Activated T-helper 17 cell treated with anti-CD3 and anti-CD28 coated beads, Interleukin-2, amount 50 U/mL, for 72 hours (primary cell): ENCODE data around the gene SPDYE5. TPM values are rescaled to one million over a fixed set of nuclear protein-coding genes. Genes with fewer than 3 reads are reported as not detected.
A peak's percentile ranks its signal among the peaks of the same experiment; 100 is the strongest.
"Not testable (repeated sequence)": the region's sequence is repeated elsewhere in the genome, so short reads cannot be mapped to it uniquely, and the experiment has no call there.

Experiments
- ATAC-seq: fragments of 150-1000 bp; cut with Tn5 transposase; replicated peaks from 2 replicates; pipeline ENCODE4 v1.10.0; 2021; ENCODE audit warnings: mild to moderate bottlenecking, moderate library complexity
- H3K27ac Mint-ChIP-seq: one replicate; pipeline ENCODE4 v1.8.0; 2022; ENCODE audit warnings: mixed read lengths
- H3K27me3 Mint-ChIP-seq: one replicate; pipeline ENCODE4 v1.8.0; 2022; ENCODE audit warnings: mixed read lengths
- H3K36me3 Mint-ChIP-seq: one replicate; pipeline ENCODE4 v1.8.0; 2022; ENCODE audit warnings: low read depth, mild to moderate bottlenecking, mixed read lengths
- H3K4me1 Mint-ChIP-seq: one replicate; pipeline ENCODE4 v1.8.0; 2022; ENCODE audit warnings: mixed read lengths
- H3K4me3 Mint-ChIP-seq: one replicate; pipeline ENCODE4 v1.8.0; 2022; ENCODE audit warnings: mild to moderate bottlenecking, mixed read lengths
- H3K9me3 Mint-ChIP-seq: one replicate; pipeline ENCODE4 v1.8.0; 2022; ENCODE audit warnings: mixed read lengths
- total RNA-seq, 2 donors: library from RNA; stranded (reverse); gene quantifications; one replicate each; pipeline ENCODE4 v1.2.3, GENCODE V29; 2022

Gene SPDYE5
- total RNA-seq, 2 donors from 2014 or later = 0.24 TPM; not detected in 1

DNA sequence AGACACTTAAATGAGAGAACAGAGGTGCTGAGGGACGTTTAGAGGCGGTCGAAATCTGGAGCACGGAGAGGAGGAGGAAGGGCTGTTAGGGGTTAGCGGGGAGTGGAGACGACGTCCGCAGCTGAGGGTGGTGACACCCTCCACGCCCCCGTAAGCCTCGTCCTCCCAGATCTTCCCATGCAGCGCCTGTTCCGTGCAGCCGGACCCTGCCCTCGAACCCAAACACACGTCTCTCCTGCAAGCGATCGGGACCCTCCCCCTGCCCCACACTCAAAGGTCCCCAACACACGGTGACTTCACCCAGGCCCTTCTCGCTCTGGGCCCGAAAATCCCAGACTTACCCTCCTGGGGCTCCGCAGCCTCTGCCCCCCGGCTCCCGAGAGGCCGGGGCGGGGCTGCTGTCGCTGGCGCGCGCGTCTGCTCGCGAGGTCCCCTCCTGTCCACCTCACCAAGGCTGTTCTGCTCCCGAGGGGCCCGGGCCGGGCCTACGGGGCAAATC, 35.2 kb downstream of the SPDYE5 start:
- H3K4me3 Mint-ChIP-seq = peak overlapping the region; percentile 95
- peak; percentile 14 for ATAC-seq
- H3K4me1 Mint-ChIP-seq = peaks cover 14% of the 10 kb centered on the region
- H3K27ac Mint-ChIP-seq = peak overlapping the region; percentile 96
- peaks cover 57% of the 10 kb centered on the region for H3K36me3 Mint-ChIP-seq
- H3K9me3 Mint-ChIP-seq, H3K27me3 Mint-ChIP-seq: not testable (repeated sequence)

DNA sequence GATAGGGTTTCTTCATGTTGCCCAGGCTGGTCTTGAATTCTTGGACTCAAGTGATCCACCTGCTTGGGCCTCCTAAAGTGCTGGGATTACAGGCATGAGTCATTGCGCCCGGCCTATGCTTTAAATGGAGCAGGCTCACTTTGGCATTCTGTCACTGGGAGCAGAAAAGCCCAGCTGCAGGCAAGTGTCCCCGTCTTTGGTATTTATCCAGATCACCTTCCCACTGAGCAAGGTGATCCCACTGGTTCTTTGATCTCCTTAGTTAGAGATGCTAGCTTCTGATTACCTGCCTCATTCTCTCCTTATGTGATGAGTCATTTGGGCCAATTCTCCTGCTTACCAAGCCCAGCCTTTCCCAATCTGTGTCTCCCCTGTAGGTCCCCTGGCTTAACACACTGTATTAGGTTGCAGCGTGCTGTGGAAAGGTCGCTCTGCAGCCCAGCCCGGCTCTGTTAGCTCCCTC, 39.3 kb downstream of the SPDYE5 start:
- no peak for ATAC-seq
- no peaks in the 10 kb centered on the region for H3K27me3 Mint-ChIP-seq
- H3K36me3 Mint-ChIP-seq = peaks cover 16% of the 10 kb centered on the region
- no peak overlapping the region for H3K4me3 Mint-ChIP-seq
- H3K4me1 Mint-ChIP-seq = peaks cover 8% of the 10 kb centered on the region
- no peaks in the 10 kb centered on the region for H3K9me3 Mint-ChIP-seq
- H3K27ac Mint-ChIP-seq = no peak overlapping the region

GRCh38 chr7:75532639-75533038, 40.5 kb downstream of the SPDYE5 start:
- Mint-ChIP-seq H3K4me1 (peaks cover 8% of the 10 kb centered on the region), H3K4me3 (no peak overlapping the region), H3K27ac (no peak overlapping the region), H3K9me3 (no peaks in the 10 kb centered on the region), H3K36me3 (peaks cover 4% of the 10 kb centered on the region), H3K27me3 (no peaks in the 10 kb centered on the region)
- ATAC-seq = no peak

DNA sequence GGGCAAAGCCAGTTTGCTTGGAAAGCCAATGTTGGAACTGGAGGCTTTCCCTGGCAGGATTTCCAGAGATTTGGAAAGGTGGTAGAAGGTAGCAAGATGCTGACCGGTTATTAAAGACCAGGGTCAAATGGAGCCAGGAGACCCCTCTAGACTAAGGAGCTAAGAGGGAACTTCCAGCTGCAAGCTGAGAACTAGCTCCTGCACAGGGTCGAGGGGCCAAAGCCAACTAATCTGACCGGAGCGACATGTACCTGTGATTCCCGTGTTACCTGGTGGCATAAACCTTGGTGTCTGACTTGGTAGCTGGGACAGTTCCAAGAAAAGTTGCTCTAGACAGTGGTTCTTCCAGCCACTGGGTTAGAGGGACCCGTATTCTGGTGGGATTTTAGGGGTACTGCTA, 41.8 kb downstream of the SPDYE5 start:
- peaks cover 4% of the 10 kb centered on the region for H3K4me1 Mint-ChIP-seq
- ATAC-seq = no peak
- H3K27me3 Mint-ChIP-seq = no peaks in the 10 kb centered on the region
- H3K27ac Mint-ChIP-seq = peak overlapping the region; percentile 36
- no peaks in the 10 kb centered on the region for H3K36me3 Mint-ChIP-seq
- H3K4me3 Mint-ChIP-seq = no peak overlapping the region
- H3K9me3 Mint-ChIP-seq = no peaks in the 10 kb centered on the region

DNA sequence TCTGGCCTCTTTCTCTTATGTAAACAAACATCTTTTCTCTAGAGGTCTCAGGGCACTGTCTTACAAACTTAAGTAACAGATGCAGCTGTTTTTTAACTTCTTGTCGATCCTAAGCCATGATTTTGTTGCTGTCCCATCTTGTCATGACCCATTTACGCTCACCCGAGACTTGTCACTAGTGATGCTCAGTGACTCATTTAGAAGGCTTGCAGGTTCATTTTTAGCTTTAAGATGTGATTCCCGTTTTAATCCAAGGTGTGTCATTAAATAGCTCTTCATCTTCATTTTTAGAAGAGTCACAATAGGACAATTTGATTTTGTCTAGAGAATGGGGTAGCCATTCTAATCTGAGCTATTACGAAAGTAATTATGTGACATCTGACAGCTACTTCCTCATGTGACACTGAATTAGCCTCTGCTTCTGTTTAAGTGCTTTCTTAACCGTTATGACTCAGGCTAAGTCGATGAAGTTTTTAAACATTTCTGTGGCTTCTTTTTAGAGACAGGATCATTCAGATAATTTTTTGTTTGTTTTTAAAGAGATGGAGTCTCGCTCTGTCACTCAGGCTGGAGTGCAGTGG, 42.7 kb downstream of the SPDYE5 start:
- peak; percentile 89 for ATAC-seq
- no peaks in the 10 kb centered on the region for H3K27me3 Mint-ChIP-seq
- H3K9me3 Mint-ChIP-seq = no peaks in the 10 kb centered on the region
- H3K4me1 Mint-ChIP-seq = peaks cover 4% of the 10 kb centered on the region
- peak overlapping the region; percentile 79 for H3K27ac Mint-ChIP-seq
- H3K4me3 Mint-ChIP-seq = peak overlapping the region; percentile 55
- no peaks in the 10 kb centered on the region for H3K36me3 Mint-ChIP-seq

- no peak overlapping the region for H3K27ac Mint-ChIP-seq
- no peak overlapping the region for H3K4me3 Mint-ChIP-seq
- ATAC-seq = no peak
- H3K27me3 Mint-ChIP-seq = no peaks in the 10 kb centered on the region
- H3K36me3 Mint-ChIP-seq = no peaks in the 10 kb centered on the region
- peaks cover 4% of the 10 kb centered on the region for H3K4me1 Mint-ChIP-seq
- H3K9me3 Mint-ChIP-seq = no peaks in the 10 kb centered on the region
These were observed 44.4 kb downstream of the SPDYE5 start for GRCh38 chr7:75536491-75536890.

- no peaks in the 10 kb centered on the region for H3K36me3 Mint-ChIP-seq
- peaks cover 4% of the 10 kb centered on the region for H3K4me1 Mint-ChIP-seq
- no peaks in the 10 kb centered on the region for H3K9me3 Mint-ChIP-seq
- H3K4me3 Mint-ChIP-seq = no peak overlapping the region
- no peaks in the 10 kb centered on the region for H3K27me3 Mint-ChIP-seq
- ATAC-seq = no peak
- no peak overlapping the region for H3K27ac Mint-ChIP-seq
These were observed 44.9 kb downstream of the SPDYE5 start for GRCh38 chr7:75536940-75537538.

GRCh38 chr7:75537731-75538130, 45.6 kb downstream of the SPDYE5 start:
- H3K27me3 Mint-ChIP-seq = no peaks in the 10 kb centered on the region
- ATAC-seq = no peak

GRCh38 chr7:75546237-75547015, 54.3 kb downstream of the SPDYE5 start:
- H3K4me1 Mint-ChIP-seq = no peaks in the 10 kb centered on the region
- no peak overlapping the region for H3K4me3 Mint-ChIP-seq

More at GRCh38 chr7:75537731-75538130, 45.6 kb downstream of the SPDYE5 start:
- Mint-ChIP-seq H3K36me3 (no peaks in the 10 kb centered on the region), H3K4me3 (no peak overlapping the region), H3K27ac (no peak overlapping the region), H3K4me1 (peaks cover 4% of the 10 kb centered on the region), H3K9me3 (no peaks in the 10 kb centered on the region)

More at GRCh38 chr7:75546237-75547015, 54.3 kb downstream of the SPDYE5 start:
- Mint-ChIP-seq H3K9me3 (no peaks in the 10 kb centered on the region), H3K27me3 (no peaks in the 10 kb centered on the region), H3K36me3 (no peaks in the 10 kb centered on the region), H3K27ac (peak overlapping the region; percentile 42)
- ATAC-seq = no peak

Other genes with a start within 250 kb of the SPDYE5 start
- 1 to 10 TPM; 3.2 to 8.6 TPM for gene TRIM73, start 96.7 kb upstream of the SPDYE5 start, total RNA-seq
- gene POM121C, start 6.0 kb upstream of the SPDYE5 start, total RNA-seq = 100 to 1,000 TPM; 108 to 220 TPM
- gene HIP1, start 246.6 kb downstream of the SPDYE5 start, total RNA-seq = 10 to 100 TPM in 1 of 2 donors, 1 to 10 TPM in 1; 9.8 to 13.0 TPM